ENCODE data around the gene ATP5F1D. TPM values are rescaled to one million over a fixed set of nuclear protein-coding genes. Genes with fewer than 3 reads are reported as not detected.
A peak's percentile ranks its signal among the peaks of the same experiment; 100 is the strongest.

ATP5F1D gene
- polyA plus RNA-seq, 4 donors: 83.4 to 185 (median 127) TPM

DNA sequence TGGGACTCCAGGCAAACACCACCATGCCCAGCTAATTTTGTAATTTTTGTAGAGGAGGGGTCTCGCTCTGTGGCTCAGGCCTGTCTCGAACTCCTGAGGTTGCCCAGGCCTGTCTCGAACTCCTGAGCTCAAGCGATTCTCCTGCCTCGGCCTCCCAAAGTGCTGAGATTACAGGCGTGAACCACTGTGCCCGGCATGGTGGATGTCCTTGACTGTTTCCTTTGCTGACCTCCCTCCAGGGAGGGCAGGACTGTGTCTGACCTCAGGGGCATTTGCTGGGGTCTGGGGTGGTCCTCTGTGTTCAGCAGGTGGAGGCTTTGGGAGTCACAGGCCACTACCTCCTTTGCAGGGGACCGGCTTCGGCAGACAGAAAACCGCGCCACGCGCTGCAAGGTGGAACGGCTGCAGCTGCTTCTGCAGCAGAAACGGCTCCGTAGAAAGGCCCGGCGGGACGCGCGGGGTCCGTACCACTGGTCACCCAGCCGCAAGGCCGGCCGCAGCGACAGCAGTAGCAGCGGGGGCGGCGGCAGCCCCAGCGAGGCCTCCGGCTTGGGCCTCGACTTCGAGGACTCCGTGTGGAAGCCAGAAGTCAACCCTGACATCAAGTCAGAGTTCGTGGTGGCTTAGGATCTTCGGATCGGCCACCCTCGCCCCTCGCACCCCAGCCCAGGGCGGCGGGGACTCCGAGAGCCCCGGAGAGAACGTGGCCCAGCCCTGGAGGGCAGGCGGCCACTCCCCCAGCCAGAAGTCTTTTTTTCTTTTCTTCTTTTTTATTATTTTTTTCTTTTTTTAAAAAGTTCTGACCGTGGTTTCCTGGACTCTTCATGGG lies 15.3 kb downstream of the ATP5F1D start:
- no peak for DNase-seq (ENCODE audit: low read depth in 4 of 4, low spot score in 2 of 4)

DNA sequence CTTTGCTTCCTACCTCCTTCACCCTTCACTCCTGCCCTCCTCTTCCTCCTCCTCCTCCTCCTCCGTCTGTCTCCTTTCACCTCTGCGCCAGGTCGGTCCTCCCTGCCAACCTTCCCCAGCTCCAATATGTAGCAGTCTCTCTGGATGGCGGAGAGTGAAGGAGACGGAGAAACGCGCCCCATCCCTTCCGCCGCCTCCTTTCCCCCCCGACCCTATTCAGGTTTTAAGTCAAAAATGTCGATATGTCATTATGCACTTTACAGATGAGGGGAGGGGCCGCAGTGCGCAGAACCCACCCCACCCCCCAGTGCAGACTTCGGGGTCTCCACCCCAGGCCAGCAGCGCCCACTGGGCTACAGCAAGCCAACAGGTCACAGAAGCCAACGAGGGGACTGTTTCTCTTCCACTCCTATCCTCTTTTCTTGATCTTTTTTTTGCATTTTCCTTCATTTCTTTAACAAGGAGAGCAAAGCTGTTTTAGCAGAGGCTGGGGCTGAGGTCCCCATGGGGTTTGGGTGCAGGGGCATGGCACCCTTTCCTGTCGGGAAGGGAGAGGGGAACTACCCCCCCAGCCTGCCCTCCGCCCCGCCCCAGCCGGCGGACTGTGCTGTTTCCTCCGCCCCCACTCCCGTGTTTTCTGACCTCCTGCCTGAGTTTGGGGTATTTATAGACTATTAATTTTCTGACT lies 16.1 kb downstream of the ATP5F1D start:
- DNase-seq (ENCODE audit: low read depth in 4 of 4, low spot score in 2 of 4): no peak

DNA sequence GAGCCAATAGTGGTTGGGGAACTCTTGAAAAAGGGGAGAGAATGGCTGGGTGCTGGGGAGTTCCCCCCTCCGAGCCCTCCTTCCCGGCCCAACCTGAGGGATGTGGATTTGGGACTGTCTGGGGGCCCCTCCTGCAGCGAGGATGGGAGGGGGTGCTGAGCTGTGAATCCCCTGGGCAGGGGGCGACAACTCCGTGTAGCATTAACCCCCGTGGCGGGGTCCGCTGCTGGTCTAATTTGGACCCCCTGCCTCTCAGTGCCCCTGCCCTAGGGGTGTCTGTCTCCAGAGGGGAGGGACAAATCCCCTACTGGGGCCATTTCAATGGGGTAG lies 16.6 kb downstream of the ATP5F1D start:
- DNase-seq (ENCODE audit: low read depth in 4 of 4, low spot score in 2 of 4): no peak

DNA sequence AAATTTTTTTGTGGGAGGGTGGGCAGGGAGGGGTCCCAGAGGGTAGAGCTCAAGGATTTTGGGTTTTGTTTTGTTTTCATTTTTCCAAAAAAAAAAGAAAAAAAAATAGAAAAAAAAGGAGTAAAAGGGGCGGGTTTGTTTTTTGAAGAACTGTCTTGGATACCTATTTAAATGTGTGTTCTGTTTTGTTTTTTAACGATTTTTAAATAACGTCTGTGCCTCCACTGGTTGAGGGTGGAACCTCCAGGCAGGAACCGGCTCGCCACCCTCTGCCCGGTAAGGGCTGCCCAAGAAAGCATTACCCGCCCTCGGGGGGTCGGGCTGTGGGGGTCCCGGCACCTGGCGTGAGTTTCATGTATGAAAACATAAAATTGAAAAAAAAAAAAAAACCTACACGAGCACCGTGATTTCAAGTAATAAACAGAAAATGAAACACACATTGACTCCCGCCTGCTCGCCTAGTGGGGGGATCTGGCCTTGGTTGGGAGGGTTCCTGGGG lies 17.2 kb downstream of the ATP5F1D start:
- no peak for DNase-seq (ENCODE audit: low read depth in 4 of 4, low spot score in 2 of 4)

DNA sequence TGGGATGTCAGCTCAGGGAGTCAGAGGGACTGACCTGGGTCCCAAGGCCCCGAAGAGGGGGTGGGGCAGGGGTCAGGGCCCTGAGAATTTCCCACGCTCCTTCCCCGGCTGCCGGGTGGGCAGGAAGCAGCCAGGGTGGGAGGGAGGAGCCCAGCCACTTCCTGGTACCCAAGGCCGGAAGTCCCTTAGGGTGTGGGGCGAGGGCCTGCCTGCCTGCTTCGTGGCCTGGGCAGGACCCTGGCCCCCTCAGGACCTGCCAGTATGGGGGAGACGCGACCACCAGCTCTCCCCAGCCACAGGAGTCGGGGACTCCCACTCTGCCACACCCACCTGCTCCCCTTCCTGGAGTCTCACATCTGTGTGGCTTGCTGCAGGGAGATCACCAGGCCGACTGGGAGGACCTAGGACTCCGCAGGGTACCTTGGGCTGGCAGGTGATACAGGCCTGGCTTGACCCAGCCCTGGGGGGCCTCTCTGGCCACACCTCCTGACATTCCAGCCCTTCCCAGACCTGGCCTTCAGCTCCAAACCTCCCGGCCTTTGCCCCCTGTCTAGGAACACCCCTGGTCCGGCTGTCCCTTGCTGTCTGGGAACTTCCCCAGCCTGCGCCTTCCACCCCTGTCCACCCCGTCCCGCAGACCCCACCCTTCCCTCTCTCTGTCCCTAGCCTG lies 17.8 kb downstream of the ATP5F1D start:
- no peak for DNase-seq (ENCODE audit: low read depth in 4 of 4, low spot score in 2 of 4)

DNA sequence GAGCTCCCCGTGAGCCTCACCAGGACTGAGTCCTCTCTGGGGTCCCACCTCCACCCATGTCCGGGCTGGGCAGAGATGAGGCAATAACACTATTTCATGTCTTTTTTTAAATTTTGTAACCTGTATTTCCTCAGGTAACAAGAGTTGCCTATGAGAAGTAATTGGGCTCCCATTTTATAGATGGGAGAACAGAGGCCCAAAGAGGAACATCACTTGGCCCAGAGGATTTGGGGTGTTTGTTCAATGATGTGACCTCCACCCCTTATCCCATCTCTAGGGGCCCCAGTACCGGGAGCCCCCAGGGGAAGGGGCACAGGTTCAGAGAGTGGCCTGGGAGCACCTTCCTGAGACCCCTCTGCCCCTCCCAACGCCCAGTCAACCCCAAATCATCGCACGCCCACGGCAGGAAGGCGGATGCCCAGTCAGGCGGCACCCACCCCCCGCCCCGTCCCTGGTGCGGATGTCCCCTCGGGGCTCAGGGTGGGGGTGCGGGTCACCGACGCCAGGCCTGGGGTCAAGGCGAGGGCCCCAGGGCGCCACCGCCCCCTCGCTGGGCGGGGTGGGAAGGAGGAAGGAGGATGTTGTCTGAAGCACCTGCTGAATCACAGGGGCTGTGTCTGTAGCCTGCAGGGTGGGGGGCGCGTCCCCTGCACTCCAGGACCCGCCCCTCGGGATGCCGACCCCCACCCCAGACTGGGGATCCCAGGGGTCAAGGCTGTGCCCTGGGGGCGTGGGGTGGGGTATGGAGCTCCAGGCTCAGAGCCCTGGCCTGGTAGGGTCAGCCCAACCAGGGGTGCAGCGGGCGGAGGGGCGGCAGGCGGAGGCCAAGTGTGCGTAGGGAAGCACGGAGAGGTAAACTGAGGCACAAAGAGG lies 18.6 kb downstream of the ATP5F1D start:
- no peak for DNase-seq (ENCODE audit: low read depth in 4 of 4, low spot score in 2 of 4)

DNA sequence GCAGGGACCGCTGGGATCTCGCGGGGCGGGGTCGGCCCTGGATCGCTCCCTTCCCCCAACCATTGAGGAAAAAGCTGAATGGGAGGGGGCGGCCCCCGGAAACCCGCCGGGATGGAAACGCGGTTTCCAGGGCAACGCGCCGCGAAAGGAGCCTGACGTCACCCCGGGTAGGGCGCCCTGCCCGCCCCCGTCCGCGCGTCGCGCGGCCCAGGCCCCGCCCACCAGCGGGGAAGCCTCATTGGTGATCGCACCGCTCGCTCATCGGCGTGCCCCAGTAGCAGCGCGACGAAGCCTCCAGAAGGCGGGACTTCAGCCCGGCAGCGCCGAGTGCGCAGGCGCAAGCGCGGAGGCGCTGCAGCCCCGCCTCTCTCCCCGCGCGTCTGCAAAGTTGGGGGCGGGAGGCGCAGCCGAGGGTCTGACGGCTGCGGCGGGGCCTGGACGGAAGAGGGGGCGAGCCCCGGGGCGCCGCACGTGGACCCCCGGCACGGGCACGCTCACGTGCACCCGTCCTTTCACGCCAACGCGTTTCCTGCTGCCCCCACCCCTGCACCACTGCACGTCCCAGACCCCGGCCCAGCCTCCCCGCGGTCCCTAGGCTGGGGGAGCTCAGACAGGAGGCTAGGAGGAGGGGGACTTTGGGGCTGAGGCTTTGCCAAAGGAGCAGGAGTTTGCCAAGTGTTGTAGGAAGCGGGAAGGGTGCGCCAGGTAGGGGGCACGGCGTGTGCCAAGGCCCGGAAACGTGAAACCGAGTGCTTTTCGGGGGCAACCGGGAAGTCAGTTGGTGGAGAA lies 19.4 kb downstream of the ATP5F1D start:
- DNase-seq (ENCODE audit: low read depth in 4 of 4, low spot score in 2 of 4): peak in 2 of 4 donors; percentile 91 to 93

DNA sequence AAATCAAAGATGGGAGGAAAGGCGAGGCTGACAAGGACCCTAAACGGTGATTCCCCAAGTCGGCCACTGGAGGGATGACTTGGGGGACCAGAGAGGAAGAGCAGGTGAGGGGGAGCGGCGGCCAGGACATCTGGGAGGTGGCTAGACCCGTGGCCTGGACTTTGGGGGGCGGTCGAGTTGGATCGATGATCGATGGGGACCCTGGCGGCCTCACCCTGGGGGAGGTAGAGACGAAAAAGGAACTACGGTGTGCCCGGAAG lies 19.9 kb downstream of the ATP5F1D start:
- no peak for DNase-seq (ENCODE audit: low read depth in 4 of 4, low spot score in 2 of 4)

DNA sequence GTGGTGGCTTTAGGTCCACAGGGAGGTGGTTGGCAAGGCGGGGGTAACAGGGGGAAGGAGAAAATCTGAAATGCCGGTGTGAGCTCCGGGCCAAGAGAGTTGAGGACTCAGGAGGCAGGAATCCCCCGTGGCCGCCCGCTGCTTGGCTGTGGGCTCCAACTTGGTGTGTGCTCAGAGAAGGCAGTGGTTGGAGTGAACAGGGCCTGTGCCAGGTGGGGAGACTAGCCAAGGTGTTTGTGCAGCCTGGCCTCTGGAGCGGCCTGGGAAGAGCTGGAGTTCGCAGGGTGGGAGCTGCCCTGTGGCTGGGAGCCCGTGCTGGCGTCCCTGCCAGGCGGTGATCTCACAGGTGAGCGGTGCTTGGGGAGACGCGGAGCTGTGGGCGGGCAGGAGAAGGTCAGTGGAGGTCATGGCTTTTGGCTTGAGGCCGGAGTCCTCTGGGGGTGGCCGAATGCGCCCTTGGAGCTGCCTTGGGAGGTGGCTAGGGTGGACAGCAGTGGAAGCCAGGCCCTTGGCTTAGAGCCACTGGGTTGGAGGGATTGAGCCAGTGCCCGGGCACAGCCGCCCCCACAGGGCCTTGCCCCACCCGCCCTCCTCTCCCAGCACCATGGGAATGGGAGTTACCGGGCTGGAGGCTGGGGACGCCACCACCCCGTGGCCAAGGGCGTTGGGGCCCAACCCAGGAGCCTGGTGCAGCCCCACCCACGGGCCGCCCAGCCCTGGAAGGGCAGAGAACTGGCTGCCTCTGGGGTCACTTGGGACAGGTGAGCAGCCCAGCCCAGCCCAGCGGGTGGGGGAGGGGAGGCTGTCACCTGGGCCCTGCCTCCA lies 20.5 kb downstream of the ATP5F1D start:
- no peak for DNase-seq (ENCODE audit: low read depth in 4 of 4, low spot score in 2 of 4)

DNA sequence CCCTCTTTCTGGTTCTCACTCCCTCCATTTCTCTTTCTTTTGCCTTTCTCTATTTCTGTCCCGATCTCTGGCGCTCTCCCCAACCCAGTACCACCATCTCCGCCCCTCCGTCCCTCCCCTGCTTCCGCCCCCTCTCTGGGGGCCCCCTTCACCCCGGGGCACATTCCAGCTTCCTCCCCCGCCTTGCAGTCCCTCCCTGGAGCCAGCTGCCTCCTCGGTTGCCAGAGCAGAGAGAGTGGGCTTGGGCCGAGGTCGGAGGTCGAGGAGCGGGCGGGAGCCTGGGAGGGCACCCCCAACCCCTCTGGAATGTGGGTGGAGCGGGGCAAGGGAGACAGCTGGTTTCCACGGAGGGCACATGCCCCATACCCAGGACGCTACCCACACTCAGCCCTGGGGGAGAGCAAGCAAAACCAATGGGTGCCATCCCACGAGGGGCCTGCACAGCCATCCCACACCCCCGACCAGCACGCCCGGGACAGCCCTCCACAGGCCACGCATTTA lies 21.1 kb downstream of the ATP5F1D start:
- DNase-seq (ENCODE audit: low read depth in 4 of 4, low spot score in 2 of 4): no peak

DNA sequence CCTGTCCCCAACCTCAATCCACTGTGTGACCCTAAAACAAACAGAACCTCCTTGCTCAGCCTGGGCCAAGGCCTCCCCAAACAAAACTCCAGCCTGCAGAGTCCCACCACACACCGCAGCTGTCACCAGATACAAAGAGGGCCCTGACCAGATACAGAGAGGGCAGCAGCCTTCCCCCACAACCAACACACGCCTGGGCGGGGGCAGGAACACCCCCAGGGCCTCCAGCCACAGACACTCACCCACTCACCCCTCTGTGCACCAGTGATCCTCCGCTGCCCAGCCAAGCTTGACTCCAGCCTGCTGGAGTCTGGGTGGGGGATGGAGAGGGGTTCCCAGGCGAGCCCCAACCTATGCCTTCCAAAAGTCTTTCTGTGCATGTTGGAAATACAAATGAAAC lies 21.6 kb downstream of the ATP5F1D start:
- DNase-seq (ENCODE audit: low read depth in 4 of 4, low spot score in 2 of 4): no peak

DNA sequence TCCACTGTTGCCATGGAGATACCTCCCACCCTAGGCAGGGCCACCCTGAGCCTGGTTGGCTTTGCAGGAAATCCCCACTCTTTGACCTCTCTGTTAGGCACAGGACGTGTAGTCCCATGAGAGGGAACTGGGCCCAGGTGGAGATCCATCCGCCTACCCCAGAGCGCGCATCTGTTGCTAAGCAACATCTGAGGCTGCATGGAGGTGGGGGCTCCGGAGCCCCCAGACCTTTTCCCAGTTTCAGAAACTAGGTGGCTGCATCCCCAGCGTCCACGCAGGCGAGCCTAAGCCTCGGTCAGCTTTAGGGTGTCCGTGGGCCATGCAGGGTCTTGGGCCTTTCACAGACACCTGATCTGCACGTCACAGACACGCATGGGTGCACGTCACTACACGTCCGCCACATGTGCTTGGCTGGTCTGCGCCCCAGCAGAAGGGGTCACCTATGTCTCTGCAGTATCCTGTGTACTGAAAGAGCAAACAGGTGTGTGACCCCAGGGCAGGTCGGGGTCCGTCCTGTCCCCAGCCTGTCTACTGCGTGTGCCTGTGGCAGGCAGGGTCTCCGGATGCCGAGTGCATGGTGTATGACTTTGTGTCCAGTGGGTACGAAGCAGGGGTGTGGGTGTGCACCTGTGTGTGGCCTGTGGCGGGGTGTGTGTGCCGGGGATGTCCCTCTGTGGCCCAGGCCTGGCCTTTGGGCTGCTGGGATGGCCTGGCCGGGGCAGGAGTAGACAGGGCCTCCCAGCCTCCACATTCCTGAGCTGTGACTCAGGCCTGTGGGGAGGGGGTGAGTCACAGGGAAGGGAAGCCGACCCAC lies 23.5 kb downstream of the ATP5F1D start:
- DNase-seq (ENCODE audit: low read depth in 4 of 4, low spot score in 2 of 4): no peak

DNA sequence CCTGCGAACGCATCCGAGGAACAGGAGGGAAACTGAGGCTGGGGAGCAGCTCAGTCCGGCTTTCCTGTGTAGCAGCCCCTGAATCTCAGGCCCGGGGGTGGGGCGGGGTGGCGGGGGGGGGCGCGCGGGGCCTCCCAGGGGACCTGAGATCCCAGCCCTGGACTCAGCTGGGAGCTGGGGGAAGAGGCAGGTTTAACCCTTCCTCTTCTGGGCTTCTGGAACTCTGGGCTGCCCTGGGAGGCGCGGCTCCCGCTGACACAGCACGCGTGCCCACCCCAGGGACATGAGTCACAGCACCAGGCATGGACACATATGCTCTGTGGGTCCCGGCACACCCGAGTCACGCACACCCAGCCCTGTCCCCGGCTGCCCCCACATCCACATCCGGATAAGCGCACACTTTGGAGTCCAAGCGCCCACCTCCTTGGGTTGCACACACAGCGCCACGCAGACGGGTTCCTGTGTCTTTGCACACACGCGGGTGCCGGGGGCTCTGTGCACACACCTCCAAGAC lies 24.1 kb downstream of the ATP5F1D start:
- no peak for DNase-seq (ENCODE audit: low read depth in 4 of 4, low spot score in 2 of 4)

DNA sequence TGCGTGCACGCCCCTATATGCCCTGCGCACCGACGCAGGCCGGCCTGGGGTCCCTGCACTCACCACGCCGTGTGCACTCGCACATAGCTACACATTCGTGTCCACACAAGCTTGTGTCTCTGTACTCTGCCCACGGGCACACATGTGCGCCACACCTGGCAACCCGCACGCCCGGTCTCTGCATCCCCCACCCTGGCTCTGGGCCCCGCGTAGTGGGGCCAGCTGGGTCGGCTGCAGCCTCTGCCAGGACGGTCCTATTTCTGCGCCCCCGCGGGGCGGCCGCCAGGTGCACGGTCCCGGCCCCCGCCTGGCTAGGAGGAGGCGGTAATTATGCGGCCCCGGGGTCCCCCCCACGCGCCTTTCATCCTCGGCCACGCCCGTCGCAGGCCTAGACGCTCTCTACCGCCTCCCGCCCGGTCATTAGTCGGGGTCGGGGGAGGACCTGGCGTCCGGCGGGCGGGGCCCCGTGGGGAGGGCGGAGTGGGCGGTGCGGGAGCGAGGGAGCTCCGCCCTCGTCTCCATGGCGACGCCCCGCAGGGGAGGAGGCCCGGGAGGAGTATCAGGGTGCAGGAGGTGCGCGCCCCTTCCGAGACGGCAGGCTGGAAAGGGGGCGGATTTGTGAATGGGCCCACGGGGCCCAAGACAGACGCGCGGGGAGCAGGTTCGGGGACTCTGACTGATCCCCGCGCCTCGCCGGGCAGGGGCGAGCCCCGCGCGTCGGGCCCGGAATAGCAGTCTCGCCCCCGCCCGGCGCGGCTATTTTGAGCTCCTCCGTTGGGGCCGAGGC lies 24.8 kb downstream of the ATP5F1D start:
- DNase-seq (ENCODE audit: low read depth in 4 of 4, low spot score in 2 of 4): no peak

DNA sequence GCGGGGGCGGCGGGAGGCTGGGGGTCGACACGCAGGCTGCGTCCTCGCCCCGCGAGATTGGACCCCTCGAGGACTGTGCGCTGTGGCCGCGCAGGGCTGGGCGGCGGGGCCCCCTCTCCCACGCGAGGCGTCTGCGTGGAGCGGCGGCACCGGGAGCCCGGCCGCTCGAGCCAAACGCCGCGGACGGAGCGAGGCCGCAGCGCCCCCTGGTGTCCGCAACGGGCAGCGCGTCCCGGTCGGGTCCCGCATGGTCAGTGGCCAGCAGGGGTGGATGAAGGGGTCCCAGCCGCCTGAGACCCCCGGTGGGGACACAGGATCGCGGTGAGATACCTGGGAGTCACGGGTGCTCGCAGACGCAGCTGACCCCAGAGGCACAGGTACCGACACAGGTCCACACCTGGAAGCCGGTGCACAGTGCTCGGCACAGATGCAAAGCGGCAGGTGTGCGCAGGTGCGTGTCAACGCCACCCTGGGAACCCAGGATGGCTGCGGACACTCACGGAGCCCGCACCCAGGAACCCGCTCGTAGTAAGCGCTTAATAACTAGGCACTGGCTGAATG lies 25.4 kb downstream of the ATP5F1D start:
- DNase-seq (ENCODE audit: low read depth in 4 of 4, low spot score in 2 of 4): no peak

DNA sequence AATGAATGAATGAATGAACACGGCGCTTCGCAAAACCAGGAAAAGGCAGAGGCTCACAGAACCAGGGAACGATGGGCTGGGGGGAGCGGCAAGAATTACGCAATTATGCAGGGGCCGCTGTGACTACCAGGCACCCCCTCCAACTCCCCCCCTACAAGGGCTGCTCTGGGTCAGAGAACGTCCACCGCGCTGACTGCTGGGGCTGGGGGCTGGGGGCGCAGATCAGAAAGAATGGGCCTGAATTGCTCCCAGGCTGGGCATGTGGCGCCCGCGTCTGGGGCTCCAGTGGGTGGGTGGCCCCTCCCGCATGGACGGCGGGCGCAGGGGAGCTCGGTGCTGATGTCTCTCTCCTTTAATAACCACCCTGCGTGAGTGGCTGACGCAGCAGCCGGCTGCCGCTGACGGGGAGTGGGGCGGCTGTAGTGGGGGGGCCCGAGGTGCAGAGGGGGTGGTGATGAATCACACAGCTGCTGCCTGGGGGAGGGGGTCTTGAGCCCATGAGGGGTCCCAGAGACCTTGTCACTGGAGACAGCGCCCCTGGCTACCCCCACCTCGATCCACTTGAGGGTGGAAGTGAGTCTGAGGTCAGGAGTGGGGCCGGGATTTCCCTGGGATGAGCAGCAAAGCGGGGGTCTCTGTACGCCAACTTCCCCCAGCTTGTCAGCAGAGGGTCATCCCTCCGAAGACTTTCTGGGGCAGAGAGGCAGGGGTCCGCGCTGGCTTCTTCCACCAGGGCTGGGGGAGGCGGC lies 26.1 kb downstream of the ATP5F1D start:
- no peak for DNase-seq (ENCODE audit: low read depth in 4 of 4, low spot score in 2 of 4)
